ENCODE measurements around the gene TNPO1. TPM values are rescaled to one million over a fixed set of nuclear protein-coding genes. Genes with fewer than 3 reads are reported as not detected.

The TNPO1 gene
- total and polyA plus RNA-seq, 8 donors, result 7.5 to 531 (median 94.8) TPM

- Histone ChIP-seq H3K4me1 (peaks cover 17 to 51% (median 29%) of the 10 kb centered on the region in 4 donors), H3K27me3 (no peaks in the 10 kb centered on the region), H3K9me3 (no peaks in the 10 kb centered on the region), H3K4me3 (peak overlapping the region in 1 of 4 donors; percentile 10), H3K36me3 (no peaks in the 10 kb centered on the region), H3K27ac (no peak overlapping the region)
- no peak for TF ChIP-seq POLR2AphosphoS5 (IDR thresholded peaks at IDR 0.05)
- TF ChIP-seq EP300 (IDR thresholded peaks at IDR 0.05), result no peak
- TF ChIP-seq CTCF (IDR thresholded peaks at IDR 0.05), result no peak
- no peak for TF ChIP-seq POLR2A (IDR thresholded peaks at IDR 0.05)
- DNase-seq, result no peak
- intact Hi-C loops (cut with DNase I; ENCODE audit: low total_unique reads), result no loop called here
- 95 to 100% (median 98%) methylated on average over 1 of the region's 1 CpG for WGBS, 5 donors
Measured at GRCh38 chr5:72959257-72959656, 142.8 kb downstream of the TNPO1 start.

Small RNAs within 50 kb of the gene (small RNA-seq; reads per million reads assigned to genes)
- 0 reads per million in 4 donors for gene MIR4804
- gene RF00019, result 0 reads per million in 4 donors

Other genes starting within 250 kb of the TNPO1 start
- gene FCHO2, start 139.4 kb downstream of the TNPO1 start, total RNA-seq, result 10 to 100 TPM in 4 of 5 donors, 1 to 10 TPM in 1; 7.0 to 46.1 (median 18.1) TPM
- gene FCHO2, start 139.4 kb downstream of the TNPO1 start, polyA plus RNA-seq, result 10 to 100 TPM in 2 of 3 donors, 1 to 10 TPM in 1; 6.9 to 11.6 (median 10.2) TPM